Measurements from ENCODE around the gene SPTBN1.

The SPTBN1 gene

GRCh38 chr2:54608224-54608623, 152.1 kb downstream of the SPTBN1 start:
- no peak for DNase-seq (ENCODE audit: low read depth in 3 of 3)

GRCh38 chr2:54609241-54609640, 153.1 kb downstream of the SPTBN1 start:
- no peak for DNase-seq (ENCODE audit: low read depth in 3 of 3)

GRCh38 chr2:54609647-54610046, 153.5 kb downstream of the SPTBN1 start:
- no peak for DNase-seq (ENCODE audit: low read depth in 3 of 3)

GRCh38 chr2:54610700-54611099, 154.6 kb downstream of the SPTBN1 start:
- DNase-seq (ENCODE audit: low read depth in 3 of 3), result no peak

- no peak for DNase-seq (ENCODE audit: low read depth in 3 of 3)
Measured at GRCh38 chr2:54611830-54612545, 155.9 kb downstream of the SPTBN1 start.

- no peak for DNase-seq (ENCODE audit: low read depth in 3 of 3)
Measured at GRCh38 chr2:54613386-54613785, 157.3 kb downstream of the SPTBN1 start.

GRCh38 chr2:54613794-54614257, 157.7 kb downstream of the SPTBN1 start:
- no peak for DNase-seq (ENCODE audit: low read depth in 3 of 3)

GRCh38 chr2:54614819-54615218, 158.7 kb downstream of the SPTBN1 start:
- no peak for DNase-seq (ENCODE audit: low read depth in 3 of 3)

- no peak for DNase-seq (ENCODE audit: low read depth in 3 of 3)
Measured at GRCh38 chr2:54615832-54616534, 159.9 kb downstream of the SPTBN1 start.

GRCh38 chr2:54617409-54617808, 161.3 kb downstream of the SPTBN1 start:
- no peak for DNase-seq (ENCODE audit: low read depth in 3 of 3)

- no peak for DNase-seq (ENCODE audit: low read depth in 3 of 3)
Measured at GRCh38 chr2:54618646-54619565, 162.8 kb downstream of the SPTBN1 start.

- no peak for DNase-seq (ENCODE audit: low read depth in 3 of 3)
Measured at GRCh38 chr2:54619660-54620231, 163.6 kb downstream of the SPTBN1 start.

GRCh38 chr2:54620948-54621347, 164.8 kb downstream of the SPTBN1 start:
- no peak for DNase-seq (ENCODE audit: low read depth in 3 of 3)

- no peak for DNase-seq (ENCODE audit: low read depth in 3 of 3)
Measured at GRCh38 chr2:54624591-54625071, 168.5 kb downstream of the SPTBN1 start.

GRCh38 chr2:54626131-54626530, 170.0 kb downstream of the SPTBN1 start:
- no peak for DNase-seq (ENCODE audit: low read depth in 3 of 3)

GRCh38 chr2:54626884-54627283, 170.8 kb downstream of the SPTBN1 start:
- DNase-seq (ENCODE audit: low read depth in 3 of 3), result no peak

GRCh38 chr2:54627973-54628372, 171.8 kb downstream of the SPTBN1 start:
- DNase-seq (ENCODE audit: low read depth in 3 of 3), result no peak

GRCh38 chr2:54628418-54628817, 172.3 kb downstream of the SPTBN1 start:
- no peak for DNase-seq (ENCODE audit: low read depth in 3 of 3)

GRCh38 chr2:54628957-54629356, 172.8 kb downstream of the SPTBN1 start:
- DNase-seq (ENCODE audit: low read depth in 3 of 3), result no peak

GRCh38 chr2:54629390-54629789, 173.3 kb downstream of the SPTBN1 start:
- no peak for DNase-seq (ENCODE audit: low read depth in 3 of 3)

Measured in stimulated activated CD4-positive, alpha-beta T cell treated with anti-CD3 and anti-CD28 coated beads, TNF-alpha, amount 100 ng/mL, for 24 hours (primary cell).